Gastrocnemius medialis (tissue), 4 donors: ENCODE data around the gene PPP2R5C. TPM values are rescaled to one million over a fixed set of nuclear protein-coding genes. Genes with fewer than 3 reads are reported as not detected.

Experiments
- ATAC-seq, 2 donors: fragments of 150-250 bp; one replicate each; pipeline ENCODE4 v1.9.1; 2016
- DNase-seq, 2 donors: peaks; one replicate each; pipeline ENCODE4 v3.0.0-alpha.2; 2019
- H3K27ac ChIP-seq, 4 donors: fragments of 200-600 bp; sonication (generic); 1 replicate in 1 of 4; 2 replicates in 3 of 4; pipeline ENCODE4 v1.5.1; 2016 to 2018; ENCODE audit warnings: mild to moderate bottlenecking in 2 of 4, moderate library complexity in 1 of 4
- H3K27me3 ChIP-seq, 3 donors: fragments of 200-600 bp; sonication (generic) in 2 of 3; 1 replicate in 1 of 3; 2 replicates in 2 of 3; pipeline versions ENCODE4 v1.5.1 to v1.6.0; 2016 to 2019; ENCODE audit warnings: mild to moderate bottlenecking in 1 of 3, moderate library complexity in 1 of 3
- H3K36me3 ChIP-seq, 2 donors: fragments of 200-600 bp; sonication (generic) in 1 of 2; one replicate each; pipeline ENCODE4 v1.5.1; 2017 to 2018
- H3K4me1 ChIP-seq, 2 donors: fragments of 200-600 bp; sonication (generic) in 1 of 2; one replicate each; pipeline ENCODE4 v1.5.1; 2016 to 2017; ENCODE audit warnings: mild to moderate bottlenecking in 2 of 2
- H3K4me3 ChIP-seq, 4 donors: fragments of 200-600 bp; sonication (generic) in 3 of 4; 1 replicate in 1 of 4; 2 replicates in 3 of 4; pipeline ENCODE4 v1.5.1; 2016 to 2019; ENCODE audit warnings: mild to moderate bottlenecking in 2 of 4
- H3K9me3 ChIP-seq, 3 donors: fragments of 200-600 bp; sonication (generic) in 2 of 3; 1 replicate in 1 of 3; 2 replicates in 2 of 3; pipeline ENCODE4 v1.5.1; 2016 to 2019
- CTCF ChIP-seq, 5 experiments: fragments of 450-650 bp in 3 of 5; fragments of 200-600 bp in 2 of 5; sonication (generic) in 2 of 5; IDR thresholded peaks in 4 of 5; conservative IDR thresholded peaks in 1 of 5; 1 replicate in 4 of 5; 2 replicates in 1 of 5; pipeline ENCODE4 v1.5.1; 2016 to 2019; ENCODE audit warnings: antibody characterized with exemption in 5 of 5, mild to moderate bottlenecking in 3 of 5, moderate library complexity in 3 of 5
- POLR2A ChIP-seq, 2 donors: fragments of 450-650 bp; IDR thresholded peaks; one replicate each; pipeline ENCODE4 v1.6.1; 2017; ENCODE audit warnings: antibody characterized with exemption in 2 of 2, mild to moderate bottlenecking in 2 of 2, moderate library complexity in 2 of 2
- in situ Hi-C, 4 donors: fragments of 200-750 bp; cut with MboI; loops; one replicate each; pipeline versions ENCODE4 v1.15.0 to v1.8.0; 2017; ENCODE audit warnings: low sequenced_read_pairs in 4 of 4
- intact Hi-C: fragments of 100-400 bp; cut with DNase I; formaldehyde crosslinking; loops from one replicate; pipeline ENCODE4 v1.15.1; 2023; ENCODE audit warnings: low total_unique reads
- total RNA-seq, 4 donors: library from RNA; depleted of rRNA; stranded (reverse); fragments of >200 nt; gene quantifications; one replicate each; pipeline versions ENCODE4 v1.1.0 to v1.2.3, GENCODE V29; 2016

The PPP2R5C gene
- total RNA-seq, 4 donors from 2014 or later = 35.4 to 65.9 (median 49.3) TPM

GRCh38 chr14:101858791-101859537 lies 97.5 kb downstream of the PPP2R5C start:
- no peaks in the 10 kb centered on the region for H3K9me3 ChIP-seq
- intact Hi-C loops = no loop called here
- no peaks in the 10 kb centered on the region for H3K27me3 ChIP-seq
- TF ChIP-seq POLR2A (IDR thresholded peaks at IDR 0.05) = no peak
- TF ChIP-seq CTCF (IDR thresholded peaks at IDR 0.05 in 4 of 5, conservative IDR thresholded peaks at IDR 0.05 in 1 of 5) = no peak
- H3K4me3 ChIP-seq = no peak overlapping the region
- peaks cover 16 to 20% of the 10 kb centered on the region in 2 donors for H3K4me1 ChIP-seq
- H3K36me3 ChIP-seq = peaks cover 0 to 14% of the 10 kb centered on the region in 2 donors
- in situ Hi-C loops = no loop called here
- H3K27ac ChIP-seq = no peak overlapping the region
- ATAC-seq (no peak), DNase-seq (no peak)

GRCh38 chr14:101859538-101859902 lies 98.0 kb downstream of the PPP2R5C start:
- TF ChIP-seq POLR2A (IDR thresholded peaks at IDR 0.05) (no peak), CTCF (IDR thresholded peaks at IDR 0.05 in 4 of 5, conservative IDR thresholded peaks at IDR 0.05 in 1 of 5) (no peak)
- Histone ChIP-seq H3K4me3 (no peak overlapping the region), H3K4me1 (peaks cover 12 to 15% of the 10 kb centered on the region in 2 donors), H3K36me3 (peaks cover 0 to 14% of the 10 kb centered on the region in 2 donors), H3K27ac (no peak overlapping the region), H3K27me3 (no peaks in the 10 kb centered on the region), H3K9me3 (no peaks in the 10 kb centered on the region)
- in situ Hi-C loops (no loop called here), intact Hi-C loops (no loop called here)
- DNase-seq = no peak
- ATAC-seq = no peak

DNA sequence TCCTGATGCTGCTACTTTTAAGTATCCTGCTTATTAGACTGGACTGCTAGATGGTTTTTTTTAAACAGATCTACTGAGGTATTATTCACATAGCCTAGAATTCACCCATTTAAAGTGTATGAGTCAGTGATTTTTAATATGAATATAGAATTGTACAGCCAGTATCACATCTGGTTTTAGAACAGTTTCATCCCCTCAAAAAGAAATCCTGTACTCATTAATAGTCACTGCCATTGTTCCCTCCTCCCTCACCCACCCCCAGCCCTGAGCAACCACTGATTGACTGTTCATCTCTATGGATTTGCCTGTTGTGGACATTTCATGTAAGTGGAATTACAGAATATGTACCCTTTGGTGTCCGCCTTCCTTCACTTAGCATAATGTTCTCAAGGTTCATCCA lies 98.4 kb downstream of the PPP2R5C start:
- Histone ChIP-seq H3K9me3 (no peaks in the 10 kb centered on the region), H3K4me1 (peaks cover 12% of the 10 kb centered on the region in 2 donors), H3K27ac (no peak overlapping the region), H3K27me3 (no peaks in the 10 kb centered on the region), H3K4me3 (no peak overlapping the region), H3K36me3 (peaks cover 0 to 14% of the 10 kb centered on the region in 2 donors)
- in situ Hi-C loops = no loop called here
- TF ChIP-seq POLR2A (IDR thresholded peaks at IDR 0.05) = no peak
- no peak for TF ChIP-seq CTCF (IDR thresholded peaks at IDR 0.05 in 4 of 5, conservative IDR thresholded peaks at IDR 0.05 in 1 of 5)
- no peak for ATAC-seq
- intact Hi-C loops = no loop called here
- no peak for DNase-seq

GRCh38 chr14:101861464-101861863 lies 100.0 kb downstream of the PPP2R5C start:
- in situ Hi-C loops = no loop called here
- ATAC-seq (no peak), DNase-seq (no peak)
- no peak overlapping the region for H3K27ac ChIP-seq
- peaks cover 0 to 3% of the 10 kb centered on the region in 2 donors for H3K4me1 ChIP-seq
- H3K27me3 ChIP-seq = no peaks in the 10 kb centered on the region
- peaks cover 0 to 14% of the 10 kb centered on the region in 2 donors for H3K36me3 ChIP-seq
- intact Hi-C loops = no loop called here
- no peak for TF ChIP-seq POLR2A (IDR thresholded peaks at IDR 0.05)
- TF ChIP-seq CTCF (IDR thresholded peaks at IDR 0.05 in 4 of 5, conservative IDR thresholded peaks at IDR 0.05 in 1 of 5) = no peak
- H3K9me3 ChIP-seq = no peaks in the 10 kb centered on the region
- H3K4me3 ChIP-seq = no peak overlapping the region
